NCI-H2107 treated with DMSO at 0.1 percent for 48 hours (cell line): ENCODE results near the gene AATK.
A peak's percentile ranks its signal among the peaks of the same experiment; 100 is the strongest.

ENCODE experiments used
- DNase-seq: peaks from one replicate; lab custom pipeline; 2025; ENCODE audit not compliant: unreplicated experiment; lab: John Stamatoyannopoulos, UW

Gene AATK

GRCh38 chr17:81166033-81166492, at the start of gene AATK:
Gene AATK (minus strand): TSS chr17:81166221. CDS start chr17:81165992, 229 bp downstream.
- DNase-seq: no peak

- no peak for DNase-seq
These were observed 48.0 kb upstream of the AATK start for GRCh38 chr17:81213978-81214377.

GRCh38 chr17:81212365-81212764, 46.3 kb upstream of the AATK start:
- no peak for DNase-seq

GRCh38 chr17:81210868-81211267, 44.8 kb upstream of the AATK start:
- DNase-seq: no peak

GRCh38 chr17:81210466-81210865, 44.4 kb upstream of the AATK start:
- DNase-seq: no peak

GRCh38 chr17:81209141-81209540, 43.1 kb upstream of the AATK start:
- no peak for DNase-seq

- no peak for DNase-seq
These were observed 42.6 kb upstream of the AATK start for GRCh38 chr17:81208651-81209050.

- DNase-seq: peak; percentile 24
These were observed 41.9 kb upstream of the AATK start for GRCh38 chr17:81207610-81208581.

- DNase-seq: no peak
These were observed 40.6 kb upstream of the AATK start for GRCh38 chr17:81206657-81207056.

GRCh38 chr17:81206166-81206565, 40.1 kb upstream of the AATK start:
- DNase-seq: no peak

GRCh38 chr17:81204578-81204977, 38.6 kb upstream of the AATK start:
- no peak for DNase-seq

GRCh38 chr17:81203136-81203535, 37.1 kb upstream of the AATK start:
- DNase-seq: no peak

GRCh38 chr17:81202318-81202717, 36.3 kb upstream of the AATK start:
- DNase-seq: no peak

- no peak for DNase-seq
These were observed 34.9 kb upstream of the AATK start for GRCh38 chr17:81200695-81201580.

- DNase-seq: no peak
These were observed 34.2 kb upstream of the AATK start for GRCh38 chr17:81200201-81200600.

- no peak for DNase-seq
These were observed 33.4 kb upstream of the AATK start for GRCh38 chr17:81199482-81199830.

- no peak for DNase-seq
These were observed 32.9 kb upstream of the AATK start for GRCh38 chr17:81198826-81199481.

- DNase-seq: no peak
These were observed 31.9 kb upstream of the AATK start for GRCh38 chr17:81197831-81198490.

- no peak for DNase-seq
These were observed 31.4 kb upstream of the AATK start for GRCh38 chr17:81197409-81197795.

GRCh38 chr17:81196505-81197408, 30.7 kb upstream of the AATK start:
- DNase-seq: no peak
